Upper lobe of left lung (tissue), 6 donors: ENCODE results near the gene ZNF493. TPM values are rescaled to one million over a fixed set of nuclear protein-coding genes. Genes with fewer than 3 reads are reported as not detected.
A peak's percentile ranks its signal among the peaks of the same experiment; 100 is the strongest.

Experiments
- ATAC-seq, 2 donors: fragments of 200-7000 bp; cut with Tn5 transposase; one replicate each; pipeline ENCODE4 v1.9.1; 2022; ENCODE audit warnings: mild to moderate bottlenecking in 2 of 2, moderate library complexity in 2 of 2; ENCODE audit not compliant: low FRiP score in 2 of 2
- DNase-seq, 2 donors: peaks; one replicate each; pipeline ENCODE4 v3.0.0-alpha.2; 2019 to 2020
- H3K27ac ChIP-seq, 4 donors: fragments of 200-600 bp; sonication (generic); one replicate each; pipeline ENCODE4 v1.5.1; 2016 to 2019
- H3K27me3 ChIP-seq, 4 donors: fragments of 200-600 bp; sonication (generic); one replicate each; pipeline ENCODE4 v1.5.1; 2017 to 2019
- H3K36me3 ChIP-seq, 4 donors: fragments of 200-600 bp; sonication (generic); one replicate each; pipeline ENCODE4 v1.5.1; 2016 to 2019
- H3K4me1 ChIP-seq, 4 donors: fragments of 200-600 bp; sonication (generic); one replicate each; pipeline ENCODE4 v1.5.1; 2018 to 2019
- H3K4me3 ChIP-seq, 4 donors: fragments of 200-600 bp; sonication (generic); one replicate each; pipeline ENCODE4 v1.5.1; 2017 to 2019; ENCODE audit warnings: mild to moderate bottlenecking in 2 of 4, moderate library complexity in 1 of 4
- H3K9me3 ChIP-seq, 4 donors: fragments of 200-600 bp; sonication (generic); one replicate each; pipeline ENCODE4 v1.5.1; 2018 to 2019
- CTCF ChIP-seq, 6 experiments: fragments of 450-650 bp in 4 of 6; fragments of 200-600 bp in 2 of 6; sonication (generic) in 2 of 6; IDR thresholded peaks; one replicate each; pipeline ENCODE4 v1.5.1; 2016 to 2019; ENCODE audit warnings: antibody characterized with exemption in 6 of 6
- EP300 ChIP-seq, 4 donors: sonication (generic); formaldehyde crosslinking; IDR thresholded peaks; one replicate each; pipeline ENCODE4 v1.5.1; 2017; ENCODE audit warnings: antibody characterized with exemption in 4 of 4, control low read depth in 2 of 4
- POLR2A ChIP-seq, 4 donors: fragments of 450-650 bp; IDR thresholded peaks; one replicate each; pipeline ENCODE4 v1.5.1; 2016 to 2017; ENCODE audit warnings: antibody characterized with exemption in 4 of 4, mild to moderate bottlenecking in 2 of 4
- POLR2AphosphoS5 ChIP-seq, 2 donors: sonication (generic); formaldehyde crosslinking; IDR thresholded peaks; one replicate each; pipeline ENCODE4 v1.5.1; 2017; ENCODE audit warnings: antibody characterized with exemption in 2 of 2
- WGBS, 2 donors: methylation state at CpG; one replicate each; pipeline ENCODE4 v1.1.5; 2017 to 2018; 5-methylcytosine and 5-hydroxymethylcytosine counted together
- total RNA-seq, 6 donors: library from RNA; depleted of rRNA in 4 of 6; stranded (reverse); fragments of >200 nt in 4 of 6; gene quantifications; one replicate each; pipeline versions ENCODE4 v1.1.0 to v1.2.1, GENCODE V29; 2016 to 2021
- donor health status: DM: no; HTN: no; CAD: no; lungs with moderate emphysema.
- donor health status: DM: no; HTN: yes; CAD: no; lungs with severe emphysema.

ZNF493 gene
- total RNA-seq, 6 donors from 2014 or later: 19.0 to 86.3 (median 29.7) TPM

DNA sequence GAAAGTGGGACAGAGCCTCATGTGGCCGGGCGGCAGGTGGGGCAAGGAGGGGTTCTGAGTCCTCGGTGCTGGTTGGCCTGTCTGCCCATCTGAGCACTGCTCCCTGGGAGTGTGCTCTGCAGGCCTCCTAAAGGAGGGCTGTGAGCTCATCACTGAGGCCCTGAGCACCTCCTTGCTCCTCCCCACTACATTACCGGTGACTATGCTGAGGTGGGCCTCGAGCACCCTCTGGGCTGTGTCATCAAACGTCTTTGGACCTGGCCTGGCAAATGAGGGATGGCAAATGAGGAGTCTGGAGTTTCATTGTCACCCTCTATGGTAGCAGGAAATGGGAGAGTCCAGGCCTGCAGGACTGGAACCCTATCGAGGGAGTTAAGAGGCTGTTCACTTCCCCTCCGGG, 69.7 kb downstream of the ZNF493 start:
- Histone ChIP-seq H3K4me1 (peaks cover 0 to 8% (median 0%) of the 10 kb centered on the region in 4 donors), H3K36me3 (no peaks in the 10 kb centered on the region), H3K27ac (no peak overlapping the region), H3K27me3 (peaks cover 0 to 5% (median 0%) of the 10 kb centered on the region in 4 donors), H3K4me3 (no peak overlapping the region), H3K9me3 (peaks cover 0 to 9% (median 0%) of the 10 kb centered on the region in 4 donors)
- TF ChIP-seq EP300 (IDR thresholded peaks at IDR 0.05) (no peak), POLR2AphosphoS5 (IDR thresholded peaks at IDR 0.05) (no peak), CTCF (IDR thresholded peaks at IDR 0.05) (no peak)
- WGBS, 2 donors: 82 to 85% methylated on average over 5 to 8 of the region's 8 CpGs
- ATAC-seq (peak; percentile 13 to 25), DNase-seq (no peak)

GRCh38 chr19:21468791-21469190, 71.9 kb downstream of the ZNF493 start:
- no peak for DNase-seq
- peaks cover 0 to 1% (median 0%) of the 10 kb centered on the region in 4 donors for H3K4me1 ChIP-seq
- no peak overlapping the region for H3K27ac ChIP-seq
- WGBS, 2 donors: 72 to 80% methylated on average over 5 of the region's 5 CpGs
- H3K27me3 ChIP-seq: no peaks in the 10 kb centered on the region
- no peak for ATAC-seq
- no peaks in the 10 kb centered on the region for H3K36me3 ChIP-seq
- no peak overlapping the region for H3K4me3 ChIP-seq
- peaks cover 0 to 5% (median 0%) of the 10 kb centered on the region in 4 donors for H3K9me3 ChIP-seq
- TF ChIP-seq POLR2AphosphoS5 (IDR thresholded peaks at IDR 0.05): no peak
- TF ChIP-seq CTCF (IDR thresholded peaks at IDR 0.05): peak in 1 of 6 experiments; percentile 6

- peaks cover 7 to 13% (median 8%) of the 10 kb centered on the region in 4 donors for H3K4me1 ChIP-seq
- H3K27ac ChIP-seq: no peak overlapping the region
- no peak for TF ChIP-seq POLR2AphosphoS5 (IDR thresholded peaks at IDR 0.05)
- TF ChIP-seq CTCF (IDR thresholded peaks at IDR 0.05): no peak
- no peak for TF ChIP-seq POLR2A (IDR thresholded peaks at IDR 0.05)
- TF ChIP-seq EP300 (IDR thresholded peaks at IDR 0.05): no peak
- no peaks in the 10 kb centered on the region for H3K27me3 ChIP-seq
- DNase-seq (no peak), ATAC-seq (peak in 1 of 2 donors; percentile 58)
- no peaks in the 10 kb centered on the region for H3K9me3 ChIP-seq
- no peak overlapping the region for H3K4me3 ChIP-seq
- no peaks in the 10 kb centered on the region for H3K36me3 ChIP-seq
These were observed 75.6 kb downstream of the ZNF493 start for GRCh38 chr19:21472507-21472906.

DNA sequence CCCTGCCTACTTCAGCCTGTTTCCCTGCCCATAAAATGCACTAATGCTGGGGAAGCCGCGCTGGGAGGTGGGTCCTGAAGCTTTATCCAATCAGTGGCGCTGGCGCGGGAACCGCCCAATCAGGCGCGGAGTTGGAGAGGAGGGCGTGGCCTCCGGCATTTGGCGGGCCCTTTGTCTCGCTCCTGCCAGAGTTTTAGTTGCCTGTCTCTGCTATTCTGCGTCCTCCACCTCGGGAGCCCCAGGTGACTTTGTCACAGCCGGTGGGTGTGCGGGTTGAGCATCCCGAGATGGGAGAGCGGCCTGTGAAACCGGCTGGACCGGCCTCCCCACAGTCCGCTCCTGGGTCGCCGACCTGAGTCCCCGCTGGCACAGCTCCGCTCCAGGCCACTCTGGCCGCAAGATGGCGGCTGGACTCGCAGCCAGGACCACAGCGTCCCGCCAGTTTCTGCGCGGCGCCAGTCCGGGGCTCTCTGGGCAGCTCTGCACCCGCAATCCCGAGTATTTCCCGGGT, 77.8 kb downstream of the ZNF493 start:
- TF ChIP-seq EP300 (IDR thresholded peaks at IDR 0.05): no peak
- DNase-seq (peak; percentile 85 to 95), ATAC-seq (peak; percentile 91 to 97)
- Histone ChIP-seq H3K27me3 (no peaks in the 10 kb centered on the region), H3K27ac (peak overlapping the region in 1 of 4 donors; percentile 62), H3K36me3 (no peaks in the 10 kb centered on the region), H3K9me3 (no peaks in the 10 kb centered on the region), H3K4me1 (peaks cover 7 to 13% (median 8%) of the 10 kb centered on the region in 4 donors), H3K4me3 (peak overlapping the region in 3 of 4 donors; percentile 43 to 56 (median 53))
- WGBS, 2 donors: 0% methylated on average over 2 to 24 of the region's 37 CpGs

Other genes with a start within 250 kb of the ZNF493 start
- 10 to 100 TPM in 5 of 6 donors, 1 to 10 TPM in 1; 8.1 to 39.8 (median 12.6) TPM for gene ZNF708, start 67.7 kb upstream of the ZNF493 start, total RNA-seq
- gene ZNF738, start 38.1 kb upstream of the ZNF493 start, total RNA-seq: 10 to 100 TPM in 1 of 6 donors, 1 to 10 TPM in 5; 4.0 to 27.2 (median 6.8) TPM
- gene ZNF429, start 108.5 kb downstream of the ZNF493 start, total RNA-seq: 10 to 100 TPM; 11.8 to 35.2 (median 24.3) TPM